Spinal cord (tissue), 10 donors: ENCODE results near the gene ELF2. TPM values are rescaled to one million over a fixed set of nuclear protein-coding genes. Genes with fewer than 3 reads are reported as not detected.

Source experiments
- DNase-seq, 6 donors: peaks; one replicate each; pipeline versions ENCODE4 v3.0.0 to v3.0.0-alpha.2; 2013 to 2015; ENCODE audit warnings: low spot score in 6 of 6, low read depth in 4 of 6
- H3K27ac ChIP-seq: one replicate; pipeline ENCODE4 v1.5.1; 2013; ENCODE audit warnings: low read depth, low read length, control low read depth
- H3K27me3 ChIP-seq: one replicate; pipeline ENCODE4 v1.6.1; 2013; ENCODE audit warnings: low read length; ENCODE audit not compliant: control insufficient read depth, insufficient read depth
- H3K36me3 ChIP-seq: one replicate; pipeline ENCODE4 v1.6.1; 2013; ENCODE audit warnings: low read length; ENCODE audit not compliant: control insufficient read depth, insufficient read depth
- H3K4me1 ChIP-seq: one replicate; pipeline ENCODE4 v1.6.1; 2013; ENCODE audit warnings: low read length; ENCODE audit not compliant: control insufficient read depth, insufficient read depth
- H3K4me3 ChIP-seq: one replicate; pipeline ENCODE4 v1.5.1; 2013; ENCODE audit warnings: low read depth, low read length, control low read depth
- H3K9me3 ChIP-seq: one replicate; pipeline ENCODE4 v1.6.1; 2013; ENCODE audit warnings: low read length; ENCODE audit not compliant: control insufficient read depth, insufficient read depth
- WGBS: methylation state at CpG from one replicate; pipeline ENCODE4 v1.1.5; 2013; ENCODE audit warnings: missing lambda C conversion rate; ENCODE audit not compliant: insufficient coverage; 5-methylcytosine and 5-hydroxymethylcytosine counted together
- polyA plus RNA-seq, 2 donors: library from polyadenylated mRNA; unstranded; fragments of 120-200 nt; gene quantifications; one replicate each; pipeline ENCODE4 v1.2.1, GENCODE V29; 2013; ENCODE audit not compliant: insufficient read length in 2 of 2
- total RNA-seq, 2 donors: library from RNA; depleted of rRNA in 1 of 2; stranded (reverse); fragments of 120-200 nt in 1 of 2; fragments of >200 nt in 1 of 2; gene quantifications; one replicate each; pipeline versions ENCODE4 v1.2.3 to v1.2.4, GENCODE V29; 2013 to 2014
- donor health status: healthy.

The ELF2 gene
- total and polyA plus RNA-seq, 4 donors, result 36.2 to 72.8 (median 57.0) TPM

- no peaks in the 10 kb centered on the region for H3K36me3 ChIP-seq
- peak in 2 of 6 donors; percentile 3 to 20 for DNase-seq
- H3K4me3 ChIP-seq, result peak overlapping the region; percentile 77
- no peaks in the 10 kb centered on the region for H3K27me3 ChIP-seq
- no CpG with 5 or more reads among the region's 5 CpGs for WGBS
- no peaks in the 10 kb centered on the region for H3K9me3 ChIP-seq
- peak overlapping the region; percentile 95 for H3K27ac ChIP-seq
- H3K4me1 ChIP-seq, result peaks cover 4% of the 10 kb centered on the region
Measured at GRCh38 chr4:139085141-139085540, 91.9 kb downstream of the ELF2 start.

DNA sequence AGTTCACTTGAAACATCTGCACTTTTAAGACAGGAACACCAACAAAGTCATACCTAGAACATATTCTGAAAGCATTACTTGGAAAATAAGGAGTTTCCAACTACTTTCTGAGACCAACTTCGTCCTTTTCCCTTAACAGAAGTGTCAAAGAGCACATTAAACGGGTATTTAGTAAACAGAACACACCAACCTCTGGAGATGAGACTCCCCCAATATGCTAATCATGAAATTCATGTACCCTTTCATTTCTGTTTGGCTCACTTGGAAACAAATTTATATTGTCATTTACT is 92.3 kb downstream of the ELF2 start:
- peak overlapping the region; percentile 77 for H3K4me3 ChIP-seq
- H3K27me3 ChIP-seq, result no peaks in the 10 kb centered on the region
- peaks cover 4% of the 10 kb centered on the region for H3K4me1 ChIP-seq
- 0% methylated on average over 2 of the region's 2 CpGs for WGBS
- H3K36me3 ChIP-seq, result no peaks in the 10 kb centered on the region
- H3K9me3 ChIP-seq, result no peaks in the 10 kb centered on the region
- peak in 1 of 6 donors; percentile 1 for DNase-seq
- H3K27ac ChIP-seq, result peak overlapping the region; percentile 95

DNA sequence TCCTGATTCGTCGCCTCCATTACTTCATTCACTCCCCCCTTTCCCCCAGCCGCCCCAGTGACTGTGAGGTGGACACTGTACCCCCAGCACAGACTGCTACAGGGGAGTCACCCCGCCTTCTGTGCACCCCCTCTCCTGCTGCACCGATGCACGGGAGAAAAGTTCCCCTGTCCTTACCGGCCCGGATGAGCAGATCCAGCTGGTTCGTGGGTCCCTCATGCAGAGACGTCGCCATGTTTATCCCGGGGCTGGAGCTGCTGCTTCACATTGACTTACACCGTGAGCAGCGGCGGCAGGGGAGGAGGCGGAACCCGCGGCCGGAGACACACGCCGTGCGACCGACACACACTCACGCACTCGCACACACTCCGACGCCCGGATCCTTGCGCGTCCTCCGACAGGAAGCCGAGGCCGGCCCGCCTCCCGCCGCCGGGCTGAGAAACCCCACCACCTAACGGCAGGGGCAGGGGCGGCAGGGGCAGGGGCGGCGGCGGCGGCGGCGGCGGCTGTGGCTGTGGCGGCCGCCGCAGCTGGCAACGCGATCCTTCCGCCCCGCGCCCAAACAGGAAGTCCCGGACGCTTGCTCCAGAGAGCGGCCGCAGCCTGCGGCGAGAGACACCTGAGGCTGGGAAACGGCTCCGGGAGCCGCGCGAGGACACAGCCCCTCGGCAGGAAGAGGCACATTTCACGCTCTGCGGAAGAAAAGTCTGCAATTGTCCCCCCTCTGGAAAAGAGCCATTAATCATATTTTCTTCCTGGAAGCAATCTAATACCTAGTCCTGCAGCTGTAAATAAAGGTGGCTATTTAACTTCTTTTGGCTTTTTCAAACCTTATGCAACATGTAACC is 92.8 kb downstream of the ELF2 start:
- Histone ChIP-seq H3K9me3 (no peaks in the 10 kb centered on the region), H3K36me3 (no peaks in the 10 kb centered on the region), H3K27ac (peak overlapping the region; percentile 95), H3K27me3 (no peaks in the 10 kb centered on the region), H3K4me3 (peak overlapping the region; percentile 77), H3K4me1 (peaks cover 4% of the 10 kb centered on the region)
- under 1% methylated on average over 68 of the region's 68 CpGs for WGBS
- peak; percentile 74 to 97 (median 84) for DNase-seq

DNA sequence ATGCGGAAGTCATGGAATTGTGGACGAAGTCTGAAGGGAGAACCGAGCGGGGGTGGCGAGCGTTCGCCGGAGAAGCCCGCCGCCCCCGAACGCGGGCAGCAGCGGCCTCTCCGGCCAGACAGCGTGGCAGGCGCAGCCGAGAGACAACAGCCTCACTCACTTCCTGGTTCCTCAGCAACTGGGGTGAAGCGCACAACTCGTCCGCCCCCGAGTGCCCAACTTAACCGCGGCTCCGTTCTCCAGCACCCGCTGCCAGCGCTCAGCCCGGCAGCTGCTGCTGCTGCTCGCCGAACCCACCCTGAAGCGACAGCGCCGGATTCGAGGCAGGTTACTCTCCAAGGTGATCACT is 93.4 kb downstream of the ELF2 start:
- H3K9me3 ChIP-seq, result no peaks in the 10 kb centered on the region
- no peaks in the 10 kb centered on the region for H3K27me3 ChIP-seq
- H3K36me3 ChIP-seq, result no peaks in the 10 kb centered on the region
- under 1% methylated on average over 34 of the region's 34 CpGs for WGBS
- peak overlapping the region; percentile 95 for H3K27ac ChIP-seq
- H3K4me3 ChIP-seq, result peak overlapping the region; percentile 77
- peaks cover 4% of the 10 kb centered on the region for H3K4me1 ChIP-seq
- DNase-seq, result no peak

- under 1% methylated on average over 29 of the region's 38 CpGs for WGBS
- Histone ChIP-seq H3K27ac (peak overlapping the region; percentile 95), H3K4me1 (peaks cover 4% of the 10 kb centered on the region), H3K27me3 (no peaks in the 10 kb centered on the region), H3K36me3 (no peaks in the 10 kb centered on the region), H3K9me3 (no peaks in the 10 kb centered on the region), H3K4me3 (peak overlapping the region; percentile 77)
- peak; percentile 86 to 99 (median 90) for DNase-seq
Measured at GRCh38 chr4:139082750-139083606, 94.0 kb downstream of the ELF2 start.

DNA sequence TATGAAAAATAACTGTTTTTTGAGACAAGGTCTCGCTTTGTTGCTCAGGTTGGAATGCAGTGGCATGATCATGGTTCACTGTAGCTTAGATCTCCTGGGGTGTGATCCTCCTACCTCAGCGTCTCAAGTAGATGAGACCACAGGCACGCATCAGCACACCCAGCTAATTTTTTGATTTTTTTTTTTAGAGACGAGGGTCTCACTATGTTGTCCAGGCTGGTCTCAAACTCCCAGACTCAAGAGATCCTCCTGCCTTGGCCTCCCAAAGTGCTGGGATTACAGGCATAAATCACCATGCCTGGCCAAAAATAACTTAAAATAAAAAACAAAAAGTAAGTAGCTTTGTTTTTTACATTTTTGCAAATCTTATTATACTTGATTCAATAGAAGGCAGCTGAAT is 98.1 kb downstream of the ELF2 start:
- no peaks in the 10 kb centered on the region for H3K9me3 ChIP-seq
- 68% methylated on average over 2 of the region's 4 CpGs for WGBS

GRCh38 chr4:139077567-139078355 is 99.3 kb downstream of the ELF2 start:
- Histone ChIP-seq H3K27me3 (no peaks in the 10 kb centered on the region), H3K9me3 (no peaks in the 10 kb centered on the region), H3K4me3 (no peak overlapping the region), H3K36me3 (no peaks in the 10 kb centered on the region), H3K4me1 (no peaks in the 10 kb centered on the region), H3K27ac (no peak overlapping the region)
- no peak for DNase-seq
- no CpG with 5 or more reads among the region's 1 CpG for WGBS

More for the DNA sequence above, 98.1 kb downstream of the ELF2 start:
- Histone ChIP-seq H3K27ac (no peak overlapping the region), H3K4me1 (peaks cover 4% of the 10 kb centered on the region), H3K27me3 (no peaks in the 10 kb centered on the region), H3K36me3 (no peaks in the 10 kb centered on the region), H3K4me3 (no peak overlapping the region)
- no peak for DNase-seq

DNA sequence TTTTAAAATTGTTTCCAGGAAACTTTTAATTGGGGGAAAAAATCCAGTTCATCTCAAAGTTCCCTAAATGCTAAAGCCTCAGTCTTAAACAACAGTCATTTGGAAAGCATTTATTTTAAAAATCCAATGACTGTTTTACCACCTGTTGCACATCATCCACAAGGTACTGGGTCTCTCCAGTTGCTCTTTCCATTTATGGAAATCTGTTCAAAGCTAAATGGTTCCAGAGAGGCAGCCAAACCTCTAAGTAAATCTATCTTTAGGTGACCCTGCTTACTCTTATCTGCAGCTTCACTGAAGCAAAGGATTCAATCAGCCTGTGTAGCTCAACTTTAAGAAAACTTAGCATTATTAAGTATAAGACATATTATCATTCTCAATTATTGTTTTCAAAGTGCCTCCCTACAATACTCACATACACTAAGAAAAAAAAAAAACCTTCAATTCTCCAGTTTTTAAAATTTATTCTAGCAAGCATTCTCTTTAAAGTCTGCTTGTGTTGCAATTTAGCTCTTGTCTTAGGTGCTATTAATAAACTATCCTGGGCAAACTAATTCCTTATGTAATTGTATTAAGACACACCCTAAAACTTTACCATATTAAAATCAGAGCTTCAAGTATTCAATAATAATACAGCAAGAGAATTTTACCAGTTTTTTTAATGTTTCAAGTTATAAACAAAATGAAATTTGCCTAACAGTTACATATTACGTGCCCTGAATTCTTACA is 100.8 kb downstream of the ELF2 start:
- no peak overlapping the region for H3K27ac ChIP-seq
- DNase-seq, result no peak
- peaks cover 3% of the 10 kb centered on the region for H3K36me3 ChIP-seq
- no peaks in the 10 kb centered on the region for H3K9me3 ChIP-seq
- H3K4me1 ChIP-seq, result no peaks in the 10 kb centered on the region
- no peaks in the 10 kb centered on the region for H3K27me3 ChIP-seq
- no CpG with 5 or more reads among the region's 1 CpG for WGBS
- no peak overlapping the region for H3K4me3 ChIP-seq

- DNase-seq, result no peak
- H3K27ac ChIP-seq, result no peak overlapping the region
- H3K36me3 ChIP-seq, result peaks cover 23% of the 10 kb centered on the region
- no peak overlapping the region for H3K4me3 ChIP-seq
- no peaks in the 10 kb centered on the region for H3K4me1 ChIP-seq
- H3K27me3 ChIP-seq, result no peaks in the 10 kb centered on the region
- no peaks in the 10 kb centered on the region for H3K9me3 ChIP-seq
- no CpG with 5 or more reads among the region's 3 CpGs for WGBS
Measured at GRCh38 chr4:139060591-139060990, 116.4 kb downstream of the ELF2 start.
